K562 (cell line): ENCODE data around the gene ROBO2.

ENCODE experiments used
- CBX3 ChIP-seq, 2 experiments: IDR thresholded peaks; 1 replicate in 1 of 2; 2 replicates in 1 of 2; pipeline ENCODE4 v1.6.1; 2012; ENCODE audit warnings: inconsistent platforms in 2 of 2, low read length in 2 of 2, borderline replicate concordance in 1 of 2, control low read depth in 1 of 2
- EGR1 ChIP-seq: fragments of 450-650 bp; conservative IDR thresholded peaks from 2 replicates; pipeline ENCODE4 v1.6.1; 2017; ENCODE audit warnings: mild to moderate bottlenecking
- ELF4 ChIP-seq: fragments of 450-650 bp; formaldehyde crosslinking; IDR thresholded peaks from 2 replicates; pipeline ENCODE4 v1.4.0; 2022; ENCODE audit warnings: missing genetic modification characterization
- HDAC2 ChIP-seq: fragments of 450-650 bp; IDR thresholded peaks from 2 replicates; pipeline ENCODE4 v1.6.1; 2016; ENCODE audit warnings: mild to moderate bottlenecking
- PHF8 ChIP-seq: fragments of 200-600 bp; sonication (generic); IDR thresholded peaks from 2 replicates; pipeline ENCODE4 v1.6.1; 2012; ENCODE audit warnings: mixed run types, mild to moderate bottlenecking, inconsistent platforms, low read length, moderate library complexity, borderline replicate concordance
- POLR2A ChIP-seq: fragments of 450-650 bp; conservative IDR thresholded peaks from 2 replicates; pipeline ENCODE4 v1.6.1; 2016
- SETDB1 ChIP-seq: IDR thresholded peaks from one replicate; pipeline ENCODE4 v1.6.1; 2012; ENCODE audit warnings: low read length, control low read depth, inconsistent platforms
- SIN3A ChIP-seq, 2 experiments: fragments of 150-350 bp in 1 of 2; IDR thresholded peaks; 2 replicates each; pipeline ENCODE4 v1.6.1; 2011 to 2016; ENCODE audit warnings: borderline replicate concordance in 2 of 2, low read depth in 2 of 2, low read length in 2 of 2, mild to moderate bottlenecking in 2 of 2, moderate library complexity in 2 of 2; ENCODE audit not compliant: control insufficient read depth in 1 of 2
- ZKSCAN1 ChIP-seq: fragments of 150-350 bp; IDR thresholded peaks from 2 replicates; pipeline ENCODE4 v1.6.1; 2016; ENCODE audit warnings: low read depth, low read length
- ZNF408 ChIP-seq: fragments of 250-450 bp; sonication (Bioruptor Pico); IDR thresholded peaks from 2 replicates; pipeline ENCODE4 v1.4.0; 2020; ENCODE audit warnings: low read depth, mild to moderate bottlenecking, moderate library complexity
- TF ChIP-seq, protein P1 (sequence below), 3 experiments: IDR thresholded peaks in 2 of 3; conservative IDR thresholded peaks in 1 of 3; 2 replicates each; pipeline ENCODE4 v1.5.1; 2011 to 2012; ENCODE audit warnings: low read length in 3 of 3, mild to moderate bottlenecking in 3 of 3, control low read depth in 2 of 3, improper control_type of control experiment in 1 of 3, inconsistent platforms in 1 of 3, low read depth in 1 of 3, mixed read lengths in 1 of 3, moderate library complexity in 1 of 3; ENCODE audit not compliant: insufficient read depth in 2 of 3

DNA sequence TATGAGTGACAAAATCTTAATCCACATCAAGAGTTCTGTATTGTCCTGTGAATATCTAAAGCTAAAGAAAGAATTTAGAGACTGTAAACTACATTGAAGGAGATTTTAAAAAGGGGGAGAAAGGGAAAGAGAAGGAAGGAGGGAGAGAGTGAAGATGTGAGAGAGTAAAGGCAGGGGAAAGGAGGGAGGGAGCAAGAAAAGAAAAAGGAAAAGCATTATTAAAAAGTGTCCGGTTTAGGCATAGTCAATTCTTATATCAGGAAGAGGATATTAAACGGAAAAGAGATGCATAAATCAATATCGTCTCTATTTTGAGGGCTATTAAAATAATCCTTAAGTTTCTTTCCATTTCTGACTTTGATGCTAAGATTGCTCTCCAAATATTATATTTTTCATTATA lies 332.1 kb downstream of the ROBO2 start:
- no peak for TF ChIP-seq SIN3A (IDR thresholded peaks at IDR 0.05; ENCODE audit: borderline replicate concordance in 2 of 2, control insufficient read depth in 1 of 2, low read depth in 2 of 2, low read length in 2 of 2)
- no peak for TF ChIP-seq POLR2A
- TF ChIP-seq SETDB1: no peak
- TF ChIP-seq CBX3 (IDR thresholded peaks at IDR 0.05; ENCODE audit: borderline replicate concordance in 1 of 2, low read length in 2 of 2): no peak
- TF ChIP-seq ZNF408 (CRISPR knock-in tag): no peak
- no peak for TF ChIP-seq HDAC2
- TF ChIP-seq, protein P1, sequence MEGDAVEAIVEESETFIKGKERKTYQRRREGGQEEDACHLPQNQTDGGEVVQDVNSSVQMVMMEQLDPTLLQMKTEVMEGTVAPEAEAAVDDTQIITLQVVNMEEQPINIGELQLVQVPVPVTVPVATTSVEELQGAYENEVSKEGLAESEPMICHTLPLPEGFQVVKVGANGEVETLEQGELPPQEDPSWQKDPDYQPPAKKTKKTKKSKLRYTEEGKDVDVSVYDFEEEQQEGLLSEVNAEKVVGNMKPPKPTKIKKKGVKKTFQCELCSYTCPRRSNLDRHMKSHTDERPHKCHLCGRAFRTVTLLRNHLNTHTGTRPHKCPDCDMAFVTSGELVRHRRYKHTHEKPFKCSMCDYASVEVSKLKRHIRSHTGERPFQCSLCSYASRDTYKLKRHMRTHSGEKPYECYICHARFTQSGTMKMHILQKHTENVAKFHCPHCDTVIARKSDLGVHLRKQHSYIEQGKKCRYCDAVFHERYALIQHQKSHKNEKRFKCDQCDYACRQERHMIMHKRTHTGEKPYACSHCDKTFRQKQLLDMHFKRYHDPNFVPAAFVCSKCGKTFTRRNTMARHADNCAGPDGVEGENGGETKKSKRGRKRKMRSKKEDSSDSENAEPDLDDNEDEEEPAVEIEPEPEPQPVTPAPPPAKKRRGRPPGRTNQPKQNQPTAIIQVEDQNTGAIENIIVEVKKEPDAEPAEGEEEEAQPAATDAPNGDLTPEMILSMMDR (IDR thresholded peaks at IDR 0.05 in 2 of 3, conservative IDR thresholded peaks at IDR 0.05 in 1 of 3; ENCODE audit: insufficient read depth in 2 of 3, low read depth in 1 of 3, low read length in 3 of 3): no peak
- TF ChIP-seq ELF4: no peak
- no peak for TF ChIP-seq ZKSCAN1
- no peak for TF ChIP-seq PHF8
- no peak for TF ChIP-seq EGR1
